Panc1 (cell line): ENCODE results near the gene KCNC4. TPM values are rescaled to one million over a fixed set of nuclear protein-coding genes. Genes with fewer than 3 reads are reported as not detected.

ENCODE experiments used
- ATAC-seq: fragments of 200-7000 bp; cut with Tn5 transposase; 2 replicates; pipeline ENCODE4 v1.9.1; 2020; ENCODE audit warnings: mild to moderate bottlenecking, moderate library complexity
- BruUV-seq: library from RNA; stranded (reverse); fragments of 400-500 nt; replicated peaks from 2 replicates; lab custom pipeline; 2021; lab: Mats Ljungman, UMichigan
- CTCF ChIA-PET: fragments of 300-600 bp; sonication (Branson Sonifier 250); formaldehyde crosslinking; loops from one replicate; lab custom pipeline; 2022; ENCODE audit warnings: antibody characterized with exemption; lab: Charles Lee
- POLR2A ChIA-PET: fragments of 300-600 bp; sonication (Branson Sonifier 250); formaldehyde crosslinking; loops from one replicate; lab custom pipeline; 2022; ENCODE audit warnings: antibody characterized with exemption; lab: Charles Lee
- DNase-seq: peaks from one replicate; pipeline ENCODE4 v3.0.0-alpha.2; 2010; ENCODE audit warnings: low read depth, low spot score
- H3K27ac ChIP-seq: 2 replicates; pipeline ENCODE4 v1.5.1; 2011; ENCODE audit warnings: mild to moderate bottlenecking, low read length, inconsistent platforms
- H3K27me3 ChIP-seq: fragments of 200-500 bp; sonication (Bioruptor generic); 2 replicates; pipeline ENCODE4 v1.6.0; 2014; ENCODE audit warnings: low read length, inconsistent platforms; ENCODE audit not compliant: control insufficient read depth, insufficient read depth
- H3K36me3 ChIP-seq: fragments of 200-500 bp; sonication (Bioruptor generic); 2 replicates; pipeline ENCODE4 v1.5.1; 2014; ENCODE audit warnings: inconsistent platforms, mild to moderate bottlenecking, low read length, moderate library complexity; ENCODE audit not compliant: control insufficient read depth, insufficient read depth
- H3K4me1 ChIP-seq: 2 replicates; pipeline ENCODE4 v1.5.1; 2011; ENCODE audit warnings: inconsistent platforms, mild to moderate bottlenecking, low read length, moderate library complexity; ENCODE audit not compliant: control insufficient read depth, insufficient read depth
- H3K4me3 ChIP-seq, 2 experiments: 2 replicates each; pipeline ENCODE4 v1.5.1; 2011 to 2012; ENCODE audit warnings: low read depth in 2 of 2, low read length in 2 of 2, mild to moderate bottlenecking in 2 of 2, inconsistent platforms in 1 of 2, moderate library complexity in 1 of 2
- H3K9me3 ChIP-seq: fragments of 200-500 bp; sonication (Bioruptor generic); 2 replicates; pipeline ENCODE4 v1.5.1; 2014; ENCODE audit warnings: low read depth, mild to moderate bottlenecking, inconsistent platforms, low read length, moderate library complexity; ENCODE audit not compliant: control insufficient read depth, insufficient read depth
- CTCF ChIP-seq: fragments of 450-650 bp; IDR thresholded peaks from 2 replicates; pipeline ENCODE4 v1.5.1; 2017; ENCODE audit warnings: mild to moderate bottlenecking
- POLR2AphosphoS5 ChIP-seq: IDR thresholded peaks from 2 replicates; pipeline ENCODE4 v1.6.1; 2012; ENCODE audit warnings: mild to moderate bottlenecking, low read depth, low read length, moderate library complexity
- REST ChIP-seq, 2 experiments: IDR thresholded peaks; 2 replicates each; pipeline ENCODE4 v1.6.1; 2011 to 2012; ENCODE audit warnings: low read depth in 2 of 2, control low read depth in 1 of 2, low read length in 1 of 2, mild to moderate bottlenecking in 1 of 2, moderate library complexity in 1 of 2; ENCODE audit not compliant: insufficient read depth in 1 of 2
- SIN3A ChIP-seq: IDR thresholded peaks from 2 replicates; pipeline ENCODE4 v1.6.1; 2012; ENCODE audit warnings: low read depth, mild to moderate bottlenecking, low read length, moderate library complexity, borderline replicate concordance; ENCODE audit not compliant: insufficient read depth
- TCF7L2 ChIP-seq: IDR thresholded peaks from 2 replicates; pipeline ENCODE4 v1.6.1; 2011; ENCODE audit warnings: mild to moderate bottlenecking, low read depth, low read length, inconsistent platforms
- in situ Hi-C: cut with HindIII; loops from 2 replicates; pipeline ENCODE4 v1.10.0; 2016; ENCODE audit warnings: low sequenced_read_pairs, low pct_unique_long_range_greater_than_20kb
- intact Hi-C: fragments of 100-400 bp; cut with micrococcal nuclease; formaldehyde crosslinking; loops from one replicate; pipeline ENCODE4 v1.10.0; 2022; ENCODE audit not compliant: unreplicated experiment
- total RNA-seq: library from RNA; stranded (reverse); gene quantifications from one replicate; pipeline ENCODE4 v1.2.1, GENCODE V29; 2021; ENCODE audit not compliant: unreplicated experiment

Gene KCNC4
- total RNA-seq, 1 experiment from 2014 or later = 15.4 TPM

GRCh38 chr1:110190282-110190929 is 19.7 kb upstream of the KCNC4 start:
- intact Hi-C loops = no loop called here
- in situ Hi-C loops = no loop called here
- Histone ChIP-seq H3K27ac (no peak overlapping the region), H3K4me1 (peaks cover 5% of the 10 kb centered on the region), H3K4me3 (no peak overlapping the region), H3K36me3 (no peaks in the 10 kb centered on the region), H3K27me3 (no peaks in the 10 kb centered on the region), H3K9me3 (no peaks in the 10 kb centered on the region)
- no peak for ATAC-seq
- POLR2A ChIA-PET = no interaction called here
- BruUV-seq = no TSS peak
- CTCF ChIA-PET = no interaction called here
- TF ChIP-seq TCF7L2 = no peak
- no peak for TF ChIP-seq POLR2AphosphoS5
- DNase-seq = no peak

GRCh38 chr1:110192541-110192940 is 17.6 kb upstream of the KCNC4 start:
- TF ChIP-seq CTCF = no peak
- TF ChIP-seq SIN3A = no peak
- no peak for TF ChIP-seq TCF7L2
- no peak for TF ChIP-seq POLR2AphosphoS5
- TF ChIP-seq REST (IDR thresholded peaks at IDR 0.05; ENCODE audit: insufficient read depth in 1 of 2, low read depth in 2 of 2, low read length in 1 of 2) = no peak
- no TSS peak for BruUV-seq
- no peak for DNase-seq
- Histone ChIP-seq H3K4me1 (peaks cover 5% of the 10 kb centered on the region), H3K27ac (no peak overlapping the region), H3K27me3 (no peaks in the 10 kb centered on the region), H3K4me3 (no peak overlapping the region), H3K36me3 (no peaks in the 10 kb centered on the region), H3K9me3 (no peaks in the 10 kb centered on the region)
- in situ Hi-C loops = no loop called here
- CTCF ChIA-PET = no interaction called here
- intact Hi-C loops = no loop called here
- no peak for ATAC-seq
- POLR2A ChIA-PET = interaction anchor here (0.5 kb wide), 1 partner anchor 12 kb away, joined by 3 read pairs; no protein-coding TSS in a partner anchor

GRCh38 chr1:110195196-110195595 is 14.9 kb upstream of the KCNC4 start:
- no peak overlapping the region for H3K4me3 ChIP-seq
- CTCF ChIA-PET = no interaction called here
- no peaks in the 10 kb centered on the region for H3K9me3 ChIP-seq
- no peak for DNase-seq
- H3K27ac ChIP-seq = no peak overlapping the region
- ATAC-seq = no peak
- no TSS peak for BruUV-seq
- no peaks in the 10 kb centered on the region for H3K36me3 ChIP-seq
- POLR2A ChIA-PET = no interaction called here
- no peaks in the 10 kb centered on the region for H3K27me3 ChIP-seq
- in situ Hi-C loops = no loop called here
- no peak for TF ChIP-seq SIN3A
- TF ChIP-seq CTCF = no peak
- no peak for TF ChIP-seq TCF7L2
- TF ChIP-seq POLR2AphosphoS5 = no peak
- TF ChIP-seq REST (IDR thresholded peaks at IDR 0.05; ENCODE audit: insufficient read depth in 1 of 2, low read depth in 2 of 2, low read length in 1 of 2) = no peak
- intact Hi-C loops = no loop called here
- no peaks in the 10 kb centered on the region for H3K4me1 ChIP-seq
